Ishikawa (cell line): ENCODE data around the gene M1AP.

ENCODE experiments used
- CEBPB ChIP-seq: IDR thresholded peaks from 2 replicates; pipeline ENCODE4 v1.6.1; 2012
- EP300 ChIP-seq: IDR thresholded peaks from 2 replicates; pipeline ENCODE4 v1.6.1; 2012; ENCODE audit warnings: borderline replicate concordance
- MAX ChIP-seq: IDR thresholded peaks from 2 replicates; pipeline ENCODE4 v1.6.1; 2012
- NFIC ChIP-seq: IDR thresholded peaks from 2 replicates; pipeline ENCODE4 v1.6.1; 2012
- RAD21 ChIP-seq: IDR thresholded peaks from 2 replicates; pipeline ENCODE4 v1.6.1; 2012; ENCODE audit warnings: low read depth
- REST ChIP-seq: IDR thresholded peaks from 2 replicates; pipeline ENCODE4 v1.6.1; 2012; ENCODE audit warnings: low read depth, mild to moderate bottlenecking
- TCF12 ChIP-seq: IDR thresholded peaks from 2 replicates; pipeline ENCODE4 v1.6.1; 2012; ENCODE audit warnings: low read depth
- TEAD4 ChIP-seq: IDR thresholded peaks from 2 replicates; pipeline ENCODE4 v1.6.1; 2012
- USF1 ChIP-seq: IDR thresholded peaks from 2 replicates; pipeline ENCODE4 v1.6.1; 2012
- YY1 ChIP-seq: IDR thresholded peaks from 2 replicates; pipeline ENCODE4 v1.6.1; 2012; ENCODE audit warnings: low read depth
- ZBTB7A ChIP-seq: IDR thresholded peaks from 2 replicates; pipeline ENCODE4 v1.6.1; 2012; ENCODE audit warnings: low read depth

GRCh38 chr2:74596584-74596983, 51.5 kb downstream of the M1AP start:
- no peak for TF ChIP-seq ZBTB7A
- TF ChIP-seq NFIC = no peak
- TF ChIP-seq MAX = no peak
- TF ChIP-seq TEAD4 = no peak
- no peak for TF ChIP-seq REST
- no peak for TF ChIP-seq USF1
- no peak for TF ChIP-seq YY1
- no peak for TF ChIP-seq CEBPB
- no peak for TF ChIP-seq RAD21
- no peak for TF ChIP-seq EP300
- TF ChIP-seq TCF12 = no peak
